ENCODE data around the gene SLC22A5.
"Not testable (repeated sequence)": the region's sequence is repeated elsewhere in the genome, so short reads cannot be mapped to it uniquely, and the experiment has no call there.

Gene SLC22A5

DNA sequence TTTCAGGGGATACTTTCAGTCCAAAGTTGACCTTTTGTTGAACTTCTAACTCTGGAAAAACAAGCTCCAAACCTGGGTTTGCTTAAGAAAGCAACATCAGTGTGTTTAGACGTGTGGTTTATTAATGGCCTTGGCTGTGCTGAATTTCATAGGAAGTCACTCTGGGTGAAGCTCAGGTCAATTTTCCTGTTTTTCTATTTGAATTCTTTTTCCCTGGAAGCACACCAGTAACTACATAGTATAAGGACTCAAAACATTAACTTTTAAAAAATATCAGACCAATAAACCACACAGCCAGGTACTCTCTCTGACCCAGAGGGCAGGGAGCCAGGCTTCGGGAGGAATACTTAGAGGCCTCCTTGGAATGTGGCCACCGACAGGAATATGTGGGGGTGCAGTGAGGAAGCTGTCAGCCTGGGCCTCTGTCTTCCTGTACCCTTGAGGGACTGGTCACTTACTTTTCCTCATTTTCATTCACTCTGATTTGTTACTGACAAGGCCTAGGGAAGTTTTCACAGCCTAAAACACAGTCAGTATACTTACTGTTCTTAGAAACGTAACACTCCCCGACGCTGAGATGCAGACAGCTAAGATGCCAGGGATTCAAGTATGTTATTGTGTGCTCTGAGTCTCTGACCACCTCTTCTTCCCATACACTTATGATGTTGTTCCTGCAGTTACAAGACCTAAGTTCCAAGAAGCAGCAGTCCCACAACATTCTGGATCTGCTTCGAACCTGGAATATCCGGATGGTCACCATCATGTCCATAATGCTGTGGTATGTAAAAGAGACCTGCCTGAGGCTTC lies 18.9 kb downstream of the SLC22A5 start:
- ATAC-seq (ENCODE audit: low read depth) (no peak), DNase-seq (ENCODE audit: low spot score in 2 of 2) (no peak)
- Mint-ChIP-seq H3K9me3 (no peaks in the 10 kb centered on the region), H3K27ac (no peak overlapping the region), H3K4me3 (no peak overlapping the region), H3K4me1 (peaks cover 14% of the 10 kb centered on the region), H3K27me3 (no peaks in the 10 kb centered on the region), H3K36me3 (no peaks in the 10 kb centered on the region)

DNA sequence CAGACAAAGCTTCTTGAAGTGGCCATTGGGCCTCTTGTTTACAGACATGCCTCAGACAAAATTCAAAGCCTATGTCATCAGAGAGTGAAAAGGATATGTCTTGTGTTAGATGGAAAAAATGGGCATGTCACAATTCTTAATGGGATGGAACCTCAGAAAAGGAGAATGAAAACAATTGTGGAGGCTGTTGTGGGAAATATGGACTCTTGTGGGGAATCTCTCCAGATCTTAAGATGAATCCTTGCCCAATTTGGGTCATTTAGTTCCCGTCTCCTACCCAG lies 19.5 kb downstream of the SLC22A5 start:
- no peak for ATAC-seq (ENCODE audit: low read depth)
- Mint-ChIP-seq H3K4me1 (peaks cover 14% of the 10 kb centered on the region), H3K27ac (no peak overlapping the region)

DNA sequence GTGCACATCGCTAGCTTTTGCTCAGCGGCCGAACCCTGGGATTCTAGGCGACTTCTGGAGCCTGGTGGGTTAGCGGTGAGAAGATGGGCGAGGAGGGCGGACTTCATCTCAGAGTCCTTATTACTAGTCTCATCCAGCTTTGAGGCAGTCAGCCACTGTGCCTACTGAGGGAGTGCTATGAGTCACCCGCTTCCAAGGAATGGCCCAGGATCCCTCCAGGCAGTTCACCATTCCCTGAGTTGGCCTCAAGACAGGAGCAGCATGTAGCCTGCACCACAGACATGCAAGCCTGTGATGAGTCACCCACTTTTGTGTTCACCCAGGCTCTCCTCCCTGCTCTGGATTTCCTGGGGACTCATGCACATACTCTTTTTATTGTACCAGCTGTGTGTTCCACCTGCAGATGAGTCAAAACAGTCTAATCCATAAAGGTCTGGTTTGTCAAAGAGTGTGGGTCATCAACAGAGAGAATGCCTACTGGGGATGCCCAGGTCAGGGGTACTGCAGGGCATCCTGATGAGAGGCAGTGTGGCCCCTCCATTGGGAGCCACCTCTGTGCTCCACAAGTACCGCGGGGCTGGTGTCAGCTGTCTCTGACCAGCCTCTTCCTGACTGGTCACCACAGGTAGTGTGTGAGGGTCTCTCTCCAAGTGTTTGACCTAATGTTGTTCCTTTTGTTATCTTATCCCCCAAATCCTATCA lies 20.2 kb downstream of the SLC22A5 start:
- Mint-ChIP-seq H3K27ac (no peak overlapping the region), H3K4me3 (no peak overlapping the region), H3K4me1 (peaks cover 17% of the 10 kb centered on the region), H3K27me3 (no peaks in the 10 kb centered on the region), H3K36me3 (no peaks in the 10 kb centered on the region), H3K9me3 (no peaks in the 10 kb centered on the region)
- ATAC-seq (ENCODE audit: low read depth) (no peak), DNase-seq (ENCODE audit: low spot score in 2 of 2) (no peak)

More for the DNA sequence above, 19.5 kb downstream of the SLC22A5 start:
- no peaks in the 10 kb centered on the region for H3K36me3 Mint-ChIP-seq
- H3K4me3 Mint-ChIP-seq, result no peak overlapping the region
- no peaks in the 10 kb centered on the region for H3K9me3 Mint-ChIP-seq
- H3K27me3 Mint-ChIP-seq, result no peaks in the 10 kb centered on the region
- no peak for DNase-seq (ENCODE audit: low spot score in 2 of 2)

DNA sequence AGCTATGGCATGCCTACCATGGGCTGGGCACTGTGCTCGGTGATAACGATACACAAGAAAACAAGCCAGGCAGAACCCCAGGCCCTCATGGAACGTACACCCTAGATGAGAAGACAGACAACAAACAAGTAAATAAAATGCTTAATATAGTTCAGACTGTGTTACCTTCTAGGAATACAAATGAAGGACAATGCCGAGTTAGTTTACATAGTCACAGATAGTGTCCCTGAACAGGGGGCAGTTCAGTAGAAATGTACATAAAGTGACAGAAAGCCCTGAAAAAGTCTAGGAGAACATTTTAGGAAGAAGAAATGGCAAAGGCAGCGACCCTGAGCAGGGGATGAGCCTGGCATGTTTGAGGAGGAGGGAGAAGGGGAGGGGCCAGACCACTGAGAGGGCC lies 21.7 kb downstream of the SLC22A5 start:
- Mint-ChIP-seq H3K4me1 (peaks cover 24% of the 10 kb centered on the region), H3K9me3 (no peaks in the 10 kb centered on the region), H3K36me3 (peaks cover 3% of the 10 kb centered on the region), H3K27ac (no peak overlapping the region), H3K27me3 (no peaks in the 10 kb centered on the region), H3K4me3 (no peak overlapping the region)
- ATAC-seq (ENCODE audit: low read depth), result no peak
- no peak for DNase-seq (ENCODE audit: low spot score in 2 of 2)

DNA sequence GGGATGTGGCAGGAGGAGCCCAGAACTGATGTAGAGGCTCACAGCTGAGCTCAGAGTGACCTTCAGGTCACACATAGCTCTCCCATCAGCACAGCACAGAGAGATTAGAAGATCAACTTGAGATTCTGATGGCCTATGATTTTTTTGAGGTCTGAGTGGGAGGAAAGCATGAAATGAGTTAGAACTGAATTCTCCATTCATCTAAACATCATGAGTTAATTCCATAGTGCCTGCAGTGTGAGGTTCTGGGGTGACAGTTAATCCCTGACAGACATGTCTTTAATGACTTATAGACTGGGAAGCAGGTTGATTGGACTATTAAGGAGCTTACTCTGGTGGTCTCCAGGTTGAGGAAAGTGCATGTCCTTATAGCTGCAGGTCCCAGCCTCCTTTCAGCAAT lies 22.4 kb downstream of the SLC22A5 start:
- Mint-ChIP-seq H3K4me1 (peaks cover 20% of the 10 kb centered on the region), H3K4me3 (no peak overlapping the region), H3K27ac (no peak overlapping the region), H3K36me3 (peaks cover 3% of the 10 kb centered on the region), H3K9me3 (no peaks in the 10 kb centered on the region), H3K27me3 (no peaks in the 10 kb centered on the region)
- DNase-seq (ENCODE audit: low spot score in 2 of 2) (no peak), ATAC-seq (ENCODE audit: low read depth) (no peak)

DNA sequence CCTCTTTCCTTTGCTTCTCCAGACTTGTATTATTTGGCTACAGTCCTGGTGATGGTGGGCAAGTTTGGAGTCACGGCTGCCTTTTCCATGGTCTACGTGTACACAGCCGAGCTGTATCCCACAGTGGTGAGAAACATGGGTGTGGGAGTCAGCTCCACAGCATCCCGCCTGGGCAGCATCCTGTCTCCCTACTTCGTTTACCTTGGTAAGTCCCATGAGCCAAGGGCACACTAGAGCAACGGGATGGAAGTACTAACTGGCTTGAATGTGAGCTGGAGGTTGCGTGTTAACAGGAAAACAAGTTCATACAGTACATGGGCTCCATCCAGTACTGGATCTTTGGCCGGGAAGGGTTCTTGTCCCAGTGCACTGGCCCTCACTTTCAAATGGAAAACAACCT lies 22.9 kb downstream of the SLC22A5 start:
- Mint-ChIP-seq H3K27ac (no peak overlapping the region), H3K4me3 (no peak overlapping the region), H3K4me1 (peaks cover 20% of the 10 kb centered on the region), H3K27me3 (no peaks in the 10 kb centered on the region), H3K36me3 (peaks cover 3% of the 10 kb centered on the region), H3K9me3 (no peaks in the 10 kb centered on the region)
- DNase-seq (ENCODE audit: low spot score in 2 of 2) (no peak), ATAC-seq (ENCODE audit: low read depth) (no peak)

DNA sequence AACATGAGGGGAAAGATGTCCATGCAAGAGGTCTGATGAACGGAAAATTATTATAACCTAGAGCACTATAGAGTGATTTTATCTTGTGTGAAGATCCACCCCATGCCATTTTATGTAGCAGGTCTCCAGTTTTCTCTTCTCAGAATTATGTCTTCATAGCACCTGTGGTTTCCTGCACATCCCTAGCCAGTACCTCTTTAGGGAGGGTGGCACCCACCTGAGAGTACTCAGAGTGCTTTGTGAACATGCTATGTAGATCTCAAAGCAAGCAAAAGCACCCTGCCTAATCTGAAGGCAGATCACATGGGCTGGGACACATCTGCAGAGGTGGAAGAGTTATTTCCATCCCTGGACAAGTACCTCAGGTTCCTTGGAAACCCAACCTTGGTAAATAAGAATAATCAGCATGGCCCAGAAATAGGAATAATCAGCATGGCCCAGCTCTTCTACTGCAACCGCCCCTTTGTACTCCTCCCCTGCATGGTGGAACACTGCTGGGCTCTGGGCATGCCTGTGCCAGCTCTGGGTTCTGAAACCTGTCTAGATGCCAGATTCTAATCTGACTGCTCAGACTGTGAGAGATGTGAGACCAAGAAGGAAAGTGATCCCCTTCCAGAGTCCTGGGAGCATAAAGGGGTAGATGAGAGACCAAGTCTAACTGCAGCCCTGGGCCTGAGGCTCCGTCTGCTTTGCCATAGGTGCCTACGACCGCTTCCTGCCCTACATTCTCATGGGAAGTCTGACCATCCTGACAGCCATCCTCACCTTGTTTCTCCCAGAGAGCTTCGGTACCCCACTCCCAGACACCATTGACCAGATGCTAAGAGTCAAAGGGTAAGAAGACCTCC lies 23.7 kb downstream of the SLC22A5 start:
- H3K27me3 Mint-ChIP-seq, result no peaks in the 10 kb centered on the region
- no peaks in the 10 kb centered on the region for H3K9me3 Mint-ChIP-seq
- H3K4me3 Mint-ChIP-seq, result no peak overlapping the region
- ATAC-seq (ENCODE audit: low read depth) (no peak), DNase-seq (ENCODE audit: low spot score in 2 of 2) (no peak)
- peaks cover 16% of the 10 kb centered on the region for H3K4me1 Mint-ChIP-seq
- H3K27ac Mint-ChIP-seq, result no peak overlapping the region
- peaks cover 3% of the 10 kb centered on the region for H3K36me3 Mint-ChIP-seq

DNA sequence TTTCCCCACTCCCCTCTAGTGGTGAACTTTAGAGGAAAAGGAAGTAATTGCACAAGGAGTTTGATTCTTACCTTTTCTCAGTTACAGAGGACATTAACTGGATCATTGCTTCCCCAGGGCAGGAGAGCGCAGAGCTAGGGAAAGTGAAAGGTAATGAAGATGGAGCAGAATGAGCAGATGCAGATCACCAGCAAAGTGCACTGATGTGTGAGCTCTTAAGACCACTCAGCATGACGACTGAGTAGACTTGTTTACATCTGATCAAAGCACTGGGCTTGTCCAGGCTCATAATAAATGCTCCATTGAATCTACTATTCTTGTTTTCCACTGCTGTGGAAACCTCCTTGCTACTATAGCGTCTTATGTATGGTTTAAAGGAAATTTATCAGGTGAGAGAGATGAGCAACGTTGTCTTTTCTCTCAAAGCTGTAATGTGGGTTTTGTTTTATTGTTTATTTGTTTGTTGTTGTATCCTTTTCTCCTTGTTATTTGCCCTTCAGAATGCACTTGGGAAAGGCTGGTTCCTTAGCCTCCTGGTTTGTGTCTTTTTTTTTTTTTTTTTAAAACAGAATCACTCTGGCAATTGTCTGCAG lies 25.3 kb downstream of the SLC22A5 start:
- Mint-ChIP-seq H3K27me3 (no peaks in the 10 kb centered on the region), H3K4me1 (peaks cover 20% of the 10 kb centered on the region), H3K4me3 (peak overlapping the region; percentile 66)

DNA sequence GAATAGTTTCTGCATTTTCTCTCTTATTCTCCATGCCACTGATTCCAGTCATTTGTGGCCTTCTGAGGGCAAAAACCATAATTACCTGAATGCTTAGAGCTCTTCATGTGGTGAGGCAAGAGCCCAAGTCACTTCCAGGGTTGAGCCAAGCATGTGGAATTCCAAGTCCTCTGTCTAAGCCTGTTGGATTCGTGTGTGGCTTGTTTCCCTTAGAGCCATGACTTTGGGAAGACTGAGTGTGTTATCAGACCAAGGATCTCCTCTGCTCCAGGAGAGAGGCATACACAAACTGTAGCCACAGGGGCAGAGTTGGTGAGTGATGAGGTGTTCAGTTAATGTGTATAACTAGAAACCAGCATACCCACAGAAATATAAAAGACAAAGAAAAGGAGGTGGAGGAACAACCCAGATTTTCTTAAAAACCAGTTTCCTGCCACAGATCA lies 27.1 kb downstream of the SLC22A5 start:
- H3K27ac Mint-ChIP-seq, result no peak overlapping the region
- peaks cover 3% of the 10 kb centered on the region for H3K36me3 Mint-ChIP-seq
- DNase-seq (ENCODE audit: low spot score in 2 of 2) (no peak), ATAC-seq (ENCODE audit: low read depth) (no peak)
- no peaks in the 10 kb centered on the region for H3K27me3 Mint-ChIP-seq
- H3K4me1 Mint-ChIP-seq, result peaks cover 26% of the 10 kb centered on the region
- H3K4me3 Mint-ChIP-seq, result no peak overlapping the region
- H3K9me3 Mint-ChIP-seq, result no peaks in the 10 kb centered on the region

More for the DNA sequence above, 25.3 kb downstream of the SLC22A5 start:
- DNase-seq (ENCODE audit: low spot score in 2 of 2) (no peak), ATAC-seq (ENCODE audit: low read depth) (peak; percentile 98)
- Mint-ChIP-seq H3K36me3 (peaks cover 3% of the 10 kb centered on the region), H3K27ac (peak overlapping the region; percentile 83), H3K9me3 (no peaks in the 10 kb centered on the region)

DNA sequence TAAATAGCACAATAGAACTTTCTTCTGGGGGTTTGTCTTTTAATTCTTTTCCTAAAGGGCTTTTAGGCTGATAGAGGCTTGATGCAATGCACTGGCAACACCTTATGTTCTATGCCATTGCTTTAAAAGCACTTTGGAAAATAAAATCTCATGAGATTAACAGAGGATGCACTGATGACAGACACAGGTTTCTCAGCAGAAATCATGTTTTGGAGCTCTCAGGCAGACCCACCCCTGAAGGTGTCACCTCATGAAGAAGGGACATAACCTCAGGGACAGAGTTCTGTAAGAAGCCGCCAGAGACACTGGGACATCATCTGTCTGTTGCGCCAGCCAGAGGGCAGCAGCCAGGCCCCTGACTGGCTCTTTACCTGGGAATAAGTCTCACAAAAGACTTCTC lies 27.7 kb downstream of the SLC22A5 start:
- H3K4me1 Mint-ChIP-seq, result peaks cover 30% of the 10 kb centered on the region
- no peak overlapping the region for H3K27ac Mint-ChIP-seq
- no peaks in the 10 kb centered on the region for H3K9me3 Mint-ChIP-seq
- H3K36me3 Mint-ChIP-seq, result peaks cover 3% of the 10 kb centered on the region
- H3K27me3 Mint-ChIP-seq, result no peaks in the 10 kb centered on the region
- no peak for ATAC-seq (ENCODE audit: low read depth)
- no peak overlapping the region for H3K4me3 Mint-ChIP-seq
- DNase-seq (ENCODE audit: low spot score in 2 of 2), result no peak

DNA sequence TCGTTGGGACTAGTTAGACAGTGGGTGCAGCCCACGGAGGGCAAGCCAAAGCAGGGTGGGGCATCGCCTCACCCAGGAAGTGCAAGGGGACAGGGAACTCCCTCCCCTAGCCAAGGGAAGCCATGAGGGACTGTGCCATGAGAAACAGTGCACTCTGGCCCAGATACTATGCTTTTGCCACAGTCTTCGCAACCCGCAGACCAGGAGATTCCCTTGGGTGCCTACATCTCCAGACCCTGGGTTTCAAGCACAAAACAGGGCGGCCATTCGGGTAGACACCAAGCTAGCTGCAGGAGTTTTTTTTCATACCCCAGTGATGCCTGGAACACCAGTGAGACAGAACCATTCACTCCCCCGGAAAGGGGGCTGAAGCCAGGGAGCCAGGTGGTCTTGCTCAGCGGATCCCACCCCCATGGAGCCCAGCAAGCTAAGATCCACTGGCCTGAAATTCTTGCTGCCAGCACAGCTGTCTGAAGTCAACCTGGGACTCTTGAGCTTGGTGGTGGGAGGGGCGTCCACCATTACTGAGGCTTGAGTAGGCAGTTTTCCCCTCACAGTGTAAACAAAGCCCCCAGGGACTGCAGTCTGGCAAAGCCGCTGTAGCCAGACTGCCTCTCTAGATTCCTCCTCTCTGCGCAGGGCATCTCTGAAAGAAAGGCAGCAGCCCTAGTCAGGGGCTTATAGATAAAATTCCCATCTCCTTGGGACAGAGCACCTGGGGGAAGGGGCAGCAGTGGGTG lies 28.6 kb downstream of the SLC22A5 start:
- H3K27me3 Mint-ChIP-seq; ATAC-seq (ENCODE audit: low read depth); DNase-seq (ENCODE audit: low spot score in 2 of 2); H3K36me3 Mint-ChIP-seq; H3K4me3 Mint-ChIP-seq; H3K9me3 Mint-ChIP-seq; H3K27ac Mint-ChIP-seq: not testable (repeated sequence)
- H3K4me1 Mint-ChIP-seq, result peaks cover 32% of the 10 kb centered on the region

DNA sequence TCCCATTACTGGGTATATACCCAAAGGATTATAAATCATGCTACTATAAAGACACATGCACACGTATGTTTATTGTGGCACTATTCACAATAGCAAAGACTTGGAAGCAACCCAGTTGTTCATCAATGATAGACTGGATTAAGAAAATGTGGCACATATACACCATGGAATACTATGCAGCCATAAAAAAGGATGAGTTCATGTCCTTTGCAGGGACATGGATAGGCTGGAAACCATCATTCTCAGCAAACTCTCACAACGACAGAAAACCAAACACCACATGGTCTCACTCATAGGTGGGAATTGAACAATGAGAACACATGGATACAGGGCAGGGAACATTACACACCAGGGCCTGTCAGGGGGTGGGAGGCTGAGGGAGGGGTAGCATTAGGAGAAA lies 34.5 kb downstream of the SLC22A5 start:
- H3K27me3 Mint-ChIP-seq; H3K4me3 Mint-ChIP-seq; DNase-seq (ENCODE audit: low spot score in 2 of 2); ATAC-seq (ENCODE audit: low read depth); H3K36me3 Mint-ChIP-seq; H3K9me3 Mint-ChIP-seq; H3K27ac Mint-ChIP-seq: not testable (repeated sequence)
- H3K4me1 Mint-ChIP-seq, result peaks cover 24% of the 10 kb centered on the region

DNA sequence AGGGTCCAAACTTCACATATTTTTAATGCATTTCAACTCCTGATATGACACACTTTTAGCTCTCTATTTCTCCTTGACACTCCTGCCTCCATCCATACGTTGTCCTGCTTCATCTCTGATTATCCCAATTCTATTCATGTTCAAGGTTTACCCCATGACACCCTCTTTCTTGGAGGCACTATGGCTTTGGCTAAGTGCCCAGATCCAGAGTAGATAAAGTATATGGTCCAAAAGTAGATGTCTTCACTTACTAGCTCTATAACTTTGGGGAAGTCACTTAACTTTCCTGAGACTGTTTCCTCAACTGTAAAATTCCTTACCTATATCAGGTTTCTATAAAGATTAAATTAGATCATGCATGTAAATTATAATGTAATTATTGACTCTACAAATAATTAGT lies 36.1 kb downstream of the SLC22A5 start:
- Mint-ChIP-seq H3K9me3 (no peaks in the 10 kb centered on the region), H3K4me3 (no peak overlapping the region), H3K27ac (no peak overlapping the region), H3K27me3 (no peaks in the 10 kb centered on the region), H3K36me3 (peaks cover 2% of the 10 kb centered on the region), H3K4me1 (peaks cover 31% of the 10 kb centered on the region)
- DNase-seq (ENCODE audit: low spot score in 2 of 2), result no peak
- no peak for ATAC-seq (ENCODE audit: low read depth)
